NCI-H2081 (cell line): ENCODE measurements around the gene SPATC1L.

Source experiments
- DNase-seq, 2 experiments: peaks; one replicate each; lab custom pipeline; 2025; lab: John Stamatoyannopoulos, UW

The SPATC1L gene

DNA sequence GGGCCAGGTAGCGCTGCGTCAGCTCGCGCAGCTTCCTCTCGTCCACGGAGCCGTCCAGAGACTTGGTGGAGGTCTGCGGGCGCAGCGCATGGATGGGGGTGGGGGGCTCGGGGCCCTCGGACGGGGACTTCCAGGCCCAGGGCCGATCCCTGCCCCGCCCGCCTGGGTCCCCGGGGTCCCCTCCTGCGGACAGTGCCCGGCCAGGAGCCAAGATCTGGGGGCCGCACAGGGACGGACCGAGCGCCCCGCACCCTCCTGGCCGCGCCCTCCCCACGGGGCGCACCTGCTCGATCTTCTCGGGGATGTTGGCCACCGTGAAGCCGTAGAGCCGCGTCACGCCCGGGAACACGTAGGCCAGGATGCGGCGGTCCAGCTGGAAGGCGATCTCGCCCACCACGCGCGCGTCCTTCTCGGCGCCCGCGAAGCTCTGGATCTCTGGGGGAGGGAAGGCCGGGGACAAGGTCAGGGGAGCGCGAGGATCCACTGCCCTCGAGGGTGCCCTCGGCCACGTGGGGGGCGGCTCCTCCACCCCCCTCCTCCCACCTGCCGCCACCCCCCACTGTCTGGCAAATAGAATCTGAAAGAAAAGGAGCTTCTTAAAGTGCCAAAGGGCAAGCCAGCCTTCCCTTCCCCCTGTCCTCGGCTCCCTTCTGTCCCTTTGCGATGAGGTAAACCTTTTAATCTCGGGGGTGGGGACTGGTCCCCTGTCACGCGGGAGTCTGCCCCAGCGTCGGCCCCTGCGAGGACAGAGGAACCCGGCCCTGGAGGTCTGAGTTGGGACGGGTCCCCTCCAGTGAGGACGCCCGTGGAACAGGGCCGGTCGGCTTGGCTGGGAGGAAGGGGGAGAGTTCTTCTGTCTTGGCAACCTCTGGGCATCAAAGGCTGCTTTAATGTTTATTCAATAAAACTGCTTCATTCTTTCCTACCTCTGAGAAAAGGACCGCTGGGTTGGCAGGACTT, 22.3 kb downstream of the SPATC1L start:
- DNase-seq, result no peak

- DNase-seq, result no peak
Measured at GRCh38 chr21:46160907-46161632, 23.2 kb downstream of the SPATC1L start.

DNA sequence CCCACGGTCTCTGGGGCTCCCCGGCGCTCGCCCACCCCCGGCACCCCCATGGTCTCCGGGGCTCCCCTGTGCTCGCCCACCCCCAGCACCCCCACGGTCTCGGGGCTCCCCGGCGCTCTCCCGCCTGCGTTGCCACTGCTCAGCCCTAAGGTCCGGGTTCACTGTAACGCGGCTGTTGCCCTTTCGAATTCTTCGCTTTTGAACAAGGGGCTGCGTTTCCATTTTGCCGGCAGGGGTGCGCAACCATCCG, 23.7 kb downstream of the SPATC1L start:
- no peak for DNase-seq

GRCh38 chr21:46159841-46160656, 24.2 kb downstream of the SPATC1L start:
- DNase-seq, result no peak

DNA sequence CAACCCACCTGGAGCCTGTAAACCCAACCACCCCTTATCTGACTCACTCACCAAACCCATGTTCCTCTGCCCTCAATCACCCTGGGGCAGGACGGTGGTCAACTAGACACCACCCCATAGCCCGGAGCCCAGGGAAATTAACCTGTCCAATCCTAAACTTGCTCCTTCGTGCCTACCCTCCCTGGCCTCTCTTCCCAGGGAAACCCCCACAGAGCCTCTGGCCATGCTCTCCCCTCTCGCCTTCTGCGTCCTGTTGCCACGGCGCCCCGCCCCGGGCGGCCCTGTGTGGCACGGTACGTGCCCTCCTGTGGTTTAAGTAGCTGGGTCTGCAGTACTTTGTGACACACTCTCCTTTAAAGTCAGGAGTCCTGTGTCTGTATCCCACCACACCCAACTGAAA, 24.9 kb downstream of the SPATC1L start:
- no peak for DNase-seq

GRCh38 chr21:46158666-46159300, 25.5 kb downstream of the SPATC1L start:
- no peak for DNase-seq

DNA sequence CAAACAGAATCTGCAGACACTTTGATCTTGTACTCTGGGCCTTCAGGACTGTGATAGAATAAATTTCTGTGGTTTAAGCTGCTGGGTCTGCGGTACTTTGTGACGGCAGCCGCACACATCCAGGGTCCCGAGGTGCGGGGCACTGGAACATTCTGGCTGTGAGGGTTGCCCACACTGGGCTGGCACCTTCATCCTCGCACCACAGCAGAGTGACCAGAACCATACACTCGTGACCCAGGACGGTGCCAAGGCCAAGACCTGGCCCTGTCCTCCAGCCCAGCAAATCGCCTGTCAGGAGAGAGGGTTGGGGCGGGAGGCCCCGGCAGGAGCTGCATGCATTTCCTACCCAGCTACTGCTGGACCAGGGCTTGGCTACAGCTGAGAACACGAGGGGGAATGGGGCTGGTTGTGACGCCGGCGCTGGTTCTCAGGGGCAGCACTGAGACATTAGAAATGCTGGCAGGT, 26.2 kb downstream of the SPATC1L start:
- DNase-seq, result no peak

DNA sequence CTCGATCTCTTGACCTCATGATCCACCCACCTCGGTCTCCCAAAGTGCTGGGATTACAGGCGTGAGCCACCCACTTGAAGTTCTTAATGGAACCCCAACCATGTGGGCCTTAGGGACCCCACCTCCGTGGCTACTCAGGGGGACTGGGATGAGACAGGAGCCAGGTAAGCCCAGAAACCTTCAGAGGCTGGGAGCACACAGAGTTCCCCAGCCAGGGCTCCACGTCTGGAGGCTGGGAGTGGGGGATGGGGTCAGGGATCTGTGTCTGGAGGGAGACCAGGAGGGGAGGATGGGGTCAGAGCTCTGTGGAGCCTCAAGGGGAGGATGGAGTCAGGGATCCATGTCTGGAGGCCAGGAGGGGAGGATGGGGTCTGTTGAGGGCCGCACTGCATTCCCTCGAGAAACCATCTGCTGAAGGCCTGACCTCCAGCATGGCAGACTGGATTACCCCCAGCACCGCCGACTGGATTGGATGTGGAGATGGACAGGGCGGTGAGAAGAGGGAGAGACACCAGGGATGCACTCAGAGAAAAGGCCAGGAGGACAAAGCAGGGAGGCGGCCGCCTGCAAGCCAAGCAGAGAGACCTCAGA, 26.8 kb downstream of the SPATC1L start:
- no peak for DNase-seq

GRCh38 chr21:46156678-46157077, 27.6 kb downstream of the SPATC1L start:
- no peak for DNase-seq

DNA sequence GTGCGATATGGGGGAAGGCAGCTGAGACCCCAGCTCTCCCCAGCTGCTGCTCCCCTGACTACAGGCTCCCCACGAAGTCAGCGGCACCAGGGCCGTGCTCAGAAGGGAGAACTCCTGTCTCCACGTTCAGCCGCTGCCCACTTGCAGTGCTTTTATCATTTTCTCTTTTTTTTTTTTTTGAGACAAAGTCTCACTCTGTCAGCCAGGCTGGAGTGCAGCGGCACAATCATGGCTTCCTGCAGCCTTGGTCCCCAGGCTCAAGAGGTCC, 27.9 kb downstream of the SPATC1L start:
- no peak for DNase-seq

DNA sequence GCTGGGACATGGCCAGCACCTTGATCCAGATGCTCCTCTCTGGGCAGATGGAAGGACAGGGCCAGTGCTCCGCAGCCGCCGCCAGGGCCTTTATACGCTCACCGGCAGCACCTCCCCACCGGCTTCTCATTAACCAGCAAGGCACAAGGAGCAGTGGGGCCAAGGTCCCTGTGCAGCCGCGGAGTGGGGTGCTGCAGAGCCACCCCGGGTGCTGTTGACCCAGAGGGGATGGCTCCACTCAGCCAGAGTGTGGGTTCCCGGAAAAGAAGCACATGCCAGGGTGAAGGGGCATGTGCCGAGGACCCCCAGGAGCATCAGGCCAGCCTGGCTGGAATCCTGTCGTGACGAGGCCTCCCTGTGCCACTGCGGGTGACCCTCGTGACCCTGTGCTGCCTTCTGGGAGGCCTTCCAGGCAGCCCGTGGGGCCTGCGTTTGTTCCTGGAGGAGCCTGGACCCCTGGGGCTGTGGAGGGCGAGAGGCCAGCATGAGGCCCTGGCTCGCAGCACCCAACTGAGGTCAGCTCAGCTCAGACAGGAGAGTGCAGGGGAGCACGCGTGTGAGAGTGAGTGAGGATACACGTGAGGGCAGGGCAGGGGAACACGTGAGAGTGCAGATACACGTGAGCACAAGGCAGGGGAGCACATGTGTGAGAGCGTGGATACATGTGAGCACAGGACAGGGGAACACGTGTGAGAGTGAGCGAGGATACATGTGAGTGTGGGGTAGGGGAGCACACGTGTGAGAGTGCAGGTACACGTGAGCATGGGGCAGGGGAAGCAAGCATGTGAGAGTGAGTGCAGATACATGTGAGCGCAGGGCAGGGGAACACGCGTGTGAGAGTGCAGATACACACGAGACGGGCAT, 28.5 kb downstream of the SPATC1L start, which contains the start of gene FTCD:
FTCD (minus strand) TSS at position 66 of the 864 bp plus-strand sequence; CDS start at position 10, 56 bp downstream.
- no peak for DNase-seq

DNA sequence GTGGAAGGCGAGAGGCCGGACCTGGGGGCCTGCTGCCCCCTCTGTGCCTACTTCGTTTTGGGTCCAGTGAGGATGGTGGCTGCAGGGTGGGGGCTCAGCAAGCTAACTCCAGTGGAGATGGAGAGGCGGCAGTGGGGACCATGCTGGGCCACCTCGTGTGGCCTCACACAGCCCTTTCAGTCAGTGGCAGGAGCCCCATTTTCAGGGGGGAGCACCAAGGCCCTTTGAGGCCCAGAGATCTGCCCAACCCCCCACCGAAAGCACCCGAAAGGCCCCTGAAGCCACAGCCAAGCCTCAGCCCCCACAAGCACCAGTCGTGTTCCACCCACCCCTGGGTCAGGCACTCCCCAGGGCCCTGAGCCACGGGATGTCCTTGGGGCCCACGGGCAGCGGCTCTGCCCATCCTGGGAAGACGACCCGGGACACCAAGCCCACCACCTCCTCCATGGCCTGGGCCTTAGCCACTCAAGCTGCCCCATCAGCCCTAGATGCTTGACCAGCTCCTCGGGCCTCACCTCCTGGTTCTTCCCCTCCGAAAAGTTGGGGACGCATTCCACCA, 29.2 kb downstream of the SPATC1L start:
- DNase-seq, result no peak

- DNase-seq, result no peak
Measured at GRCh38 chr21:46154155-46154954, 29.9 kb downstream of the SPATC1L start.

GRCh38 chr21:46153247-46154154, 30.8 kb downstream of the SPATC1L start:
- no peak for DNase-seq

DNA sequence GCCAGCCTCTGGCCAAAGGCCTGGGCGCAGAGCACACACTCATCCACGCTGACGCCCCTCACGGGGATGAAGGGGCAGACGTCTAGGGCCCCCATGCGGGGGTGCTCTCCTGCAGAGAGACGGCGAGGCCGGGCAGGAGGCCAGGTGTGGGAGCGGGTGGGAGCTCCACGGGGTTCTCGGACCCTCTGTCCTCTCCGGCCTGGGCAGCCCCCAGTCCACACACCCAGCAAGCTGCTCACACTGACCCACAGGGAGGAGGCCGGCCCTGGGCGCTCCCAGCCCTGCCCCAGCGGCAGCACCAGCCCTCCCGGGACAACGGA, 31.4 kb downstream of the SPATC1L start:
- DNase-seq, result no peak

- DNase-seq, result no peak
Measured at GRCh38 chr21:46151989-46152926, 32.0 kb downstream of the SPATC1L start.

- no peak for DNase-seq
Measured at GRCh38 chr21:46151261-46151988, 32.8 kb downstream of the SPATC1L start.
